GM19239 (cell line): ENCODE measurements around the gene ITGB3.
"Not testable (repeated sequence)": the region's sequence is repeated elsewhere in the genome, so short reads cannot be mapped to it uniquely, and the experiment has no call there.

Experiments used
- DNase-seq: peaks from one replicate; pipeline ENCODE4 v3.0.0; 2011; ENCODE audit warnings: low spot score; ENCODE audit not compliant: insufficient read length
- FAIRE-seq: peaks from 2 replicates; lab custom pipeline; 2011; peaks lifted over from hg19 to GRCh38; lab: Jason Lieb, UNC

Gene ITGB3

DNA sequence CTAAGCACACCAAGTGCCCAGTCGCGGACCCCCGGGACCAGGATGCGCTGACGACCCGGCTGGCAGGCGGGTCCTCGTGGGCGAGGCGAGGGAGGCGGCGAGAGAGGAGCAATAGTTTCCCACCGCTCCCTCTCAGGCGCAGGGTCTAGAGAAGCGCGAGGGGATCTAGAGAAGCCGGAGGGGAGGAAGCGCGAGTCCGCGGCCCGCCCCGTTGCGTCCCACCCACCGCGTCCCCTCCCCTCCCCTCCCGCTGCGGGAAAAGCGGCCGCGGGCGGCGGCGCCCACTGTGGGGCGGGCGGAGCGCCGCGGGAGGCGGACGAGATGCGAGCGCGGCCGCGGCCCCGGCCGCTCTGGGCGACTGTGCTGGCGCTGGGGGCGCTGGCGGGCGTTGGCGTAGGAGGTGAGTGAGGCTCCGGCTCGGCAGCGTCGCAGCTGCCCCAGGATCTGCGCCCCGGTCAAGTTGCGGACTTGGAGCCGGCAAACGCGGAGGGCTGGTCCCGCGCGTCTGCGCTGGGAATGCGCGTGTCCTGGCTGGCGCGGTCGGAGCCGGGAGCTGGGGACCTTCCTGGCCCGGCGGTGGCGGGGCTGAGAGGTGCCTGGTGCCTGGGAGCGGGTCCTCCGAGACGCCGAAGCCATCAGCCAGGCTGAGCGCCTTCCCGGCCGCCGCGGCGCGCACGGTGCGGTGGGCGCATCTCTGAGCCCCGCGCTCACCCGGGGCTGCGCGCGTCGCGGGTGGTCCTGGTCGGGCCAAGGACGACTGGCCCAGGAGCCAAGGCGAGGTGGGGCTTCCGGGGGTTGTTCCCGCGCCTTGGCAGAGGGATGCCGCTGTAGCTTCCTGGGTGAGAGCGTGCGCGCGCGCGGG, at the start of gene ITGB3:
ITGB3 (plus strand) TSS at position 287 of the 862 bp plus-strand sequence; CDS start at position 322, 35 bp downstream.
- DNase-seq (peak; percentile 86), FAIRE-seq (peak; percentile 4)

DNA sequence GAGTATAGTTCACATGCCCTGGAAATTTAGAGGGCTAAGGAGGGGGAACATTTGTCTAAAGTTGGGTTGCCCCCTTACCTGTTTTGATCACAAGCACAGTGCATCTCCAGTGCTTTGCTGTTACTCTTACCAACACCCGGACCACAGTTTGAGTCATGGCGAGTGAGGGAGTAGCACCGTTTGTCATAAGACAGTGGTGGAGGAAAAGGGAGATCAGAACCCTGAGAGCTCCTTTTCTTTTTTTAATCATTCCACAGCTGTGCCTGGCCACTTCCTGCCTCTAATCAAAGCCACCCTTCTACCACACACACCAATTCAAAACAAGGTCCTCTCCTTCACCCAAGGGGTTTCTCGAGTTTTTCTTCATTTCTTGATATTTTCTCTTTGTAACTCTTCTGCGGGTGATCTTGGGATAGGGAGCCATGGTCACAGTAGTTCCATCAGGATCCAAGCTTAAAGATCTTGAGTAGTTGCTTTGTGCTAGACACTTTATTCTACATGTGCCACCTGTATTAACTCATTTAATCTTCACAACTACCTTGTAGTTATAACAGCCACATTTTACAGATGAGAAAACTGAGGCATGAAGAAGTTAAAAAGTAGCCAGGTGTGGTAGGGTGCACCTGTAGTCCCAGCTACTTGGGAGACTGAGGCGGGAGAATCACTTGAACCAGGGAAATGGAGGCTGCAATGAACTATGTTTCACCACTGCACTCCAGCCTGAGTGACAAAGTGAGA, 49.5 kb upstream of the ITGB3 start:
- FAIRE-seq (peak; percentile 92), DNase-seq (no peak)

DNA sequence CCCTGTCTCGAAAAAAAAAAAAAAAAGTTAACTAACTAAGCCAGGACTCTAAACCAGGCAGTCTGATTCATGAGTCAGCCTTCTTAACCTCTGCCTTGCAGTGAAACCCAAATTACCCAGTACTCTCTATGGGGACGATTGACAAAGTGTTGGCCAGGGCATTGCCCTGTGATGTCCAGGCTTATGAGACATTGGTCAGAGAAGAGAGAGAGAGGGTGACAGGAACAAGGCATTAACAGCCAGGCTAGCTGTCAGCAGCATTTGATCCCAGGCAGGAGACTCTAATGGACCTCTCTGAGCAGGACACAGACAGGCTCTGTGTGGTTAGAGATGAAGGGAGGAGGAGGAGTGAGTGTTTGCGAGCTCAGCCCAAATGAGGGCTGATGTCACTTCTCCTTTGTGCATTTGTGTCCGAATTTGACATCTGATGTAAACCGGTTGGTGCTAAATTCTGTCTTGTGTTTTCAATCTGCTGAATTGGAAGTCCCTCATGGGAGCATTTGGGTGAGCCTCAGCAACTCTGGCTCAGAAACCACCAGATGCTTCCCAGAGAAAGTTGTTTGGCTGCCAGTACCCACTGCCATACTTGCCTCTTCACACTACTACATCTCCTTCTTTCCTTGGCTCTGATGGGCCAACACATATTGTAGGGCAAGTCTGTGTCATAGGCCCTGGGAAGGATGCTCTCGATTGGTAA, 48.8 kb upstream of the ITGB3 start:
- FAIRE-seq: no peak
- DNase-seq: no peak

DNA sequence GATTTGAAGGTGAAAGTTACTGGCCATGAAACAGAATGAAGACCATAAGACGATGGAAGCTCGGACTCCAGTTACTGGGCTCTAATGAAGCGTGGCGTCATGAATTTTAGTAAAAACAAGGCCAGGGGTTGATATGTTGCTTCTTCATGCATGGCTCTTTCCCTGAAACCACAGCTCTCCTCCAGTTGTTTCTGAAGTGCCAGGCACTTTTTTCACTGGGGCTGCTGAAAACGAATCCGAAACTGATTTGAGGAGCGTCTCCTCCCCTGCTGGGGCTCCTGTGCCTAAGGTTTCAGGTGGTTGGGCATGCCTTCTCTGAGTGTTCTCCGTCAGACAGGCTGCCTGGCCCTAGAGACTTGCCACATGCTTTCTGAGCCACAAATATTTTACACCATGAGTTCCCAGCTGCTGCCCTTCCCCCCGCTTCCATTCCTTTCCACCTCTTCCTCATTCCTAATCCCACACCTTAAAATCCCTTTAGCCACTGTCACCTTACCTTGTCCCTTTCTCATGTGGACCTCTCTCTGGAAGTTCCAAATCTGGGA, 48.1 kb upstream of the ITGB3 start:
- FAIRE-seq: peak; percentile 93
- DNase-seq: no peak

DNA sequence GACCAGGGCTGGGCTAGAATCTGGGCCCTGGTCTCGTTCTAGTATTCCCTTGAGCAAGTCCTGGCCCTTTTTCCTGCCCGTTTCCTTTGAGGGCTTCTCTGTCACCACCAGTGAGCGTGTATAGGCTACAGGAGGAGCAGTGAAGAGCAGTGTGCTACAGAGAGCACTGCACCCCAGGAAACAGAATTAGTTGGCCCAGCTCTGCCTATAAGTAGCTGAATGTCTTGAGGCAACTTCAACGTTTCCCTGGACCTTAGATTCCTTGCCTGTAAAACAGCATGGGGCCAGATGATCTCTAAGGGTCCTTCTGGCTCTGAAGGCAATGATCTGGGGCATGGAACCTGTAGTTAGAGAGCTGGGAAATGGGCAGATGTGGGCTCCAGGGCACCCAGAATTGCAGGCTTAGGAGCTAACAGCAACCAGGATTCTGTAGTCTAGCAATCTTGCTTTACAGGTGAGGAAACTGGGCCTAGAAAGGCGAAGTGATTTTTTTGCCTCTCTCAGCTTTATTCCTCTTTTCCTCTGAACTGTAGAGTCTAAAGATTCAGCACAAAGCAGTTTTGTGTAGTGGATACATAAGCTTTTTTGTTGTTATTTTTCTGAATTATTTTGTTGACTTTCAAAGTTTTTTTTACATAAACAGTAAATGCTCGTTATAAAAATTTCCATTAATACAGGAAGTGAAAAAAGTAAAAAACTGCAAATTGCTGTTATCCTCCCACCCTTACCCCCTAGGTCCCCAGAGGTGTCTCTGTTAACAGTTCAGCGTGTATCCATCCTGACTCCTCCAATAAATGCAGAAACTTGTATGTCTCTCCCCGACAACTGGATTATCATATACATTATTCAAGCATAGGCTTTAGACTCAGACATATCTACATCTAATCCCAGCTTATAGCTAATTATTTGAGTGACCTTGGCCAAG, 46.2 kb upstream of the ITGB3 start:
- DNase-seq (no peak), FAIRE-seq (peak; percentile 85)

DNA sequence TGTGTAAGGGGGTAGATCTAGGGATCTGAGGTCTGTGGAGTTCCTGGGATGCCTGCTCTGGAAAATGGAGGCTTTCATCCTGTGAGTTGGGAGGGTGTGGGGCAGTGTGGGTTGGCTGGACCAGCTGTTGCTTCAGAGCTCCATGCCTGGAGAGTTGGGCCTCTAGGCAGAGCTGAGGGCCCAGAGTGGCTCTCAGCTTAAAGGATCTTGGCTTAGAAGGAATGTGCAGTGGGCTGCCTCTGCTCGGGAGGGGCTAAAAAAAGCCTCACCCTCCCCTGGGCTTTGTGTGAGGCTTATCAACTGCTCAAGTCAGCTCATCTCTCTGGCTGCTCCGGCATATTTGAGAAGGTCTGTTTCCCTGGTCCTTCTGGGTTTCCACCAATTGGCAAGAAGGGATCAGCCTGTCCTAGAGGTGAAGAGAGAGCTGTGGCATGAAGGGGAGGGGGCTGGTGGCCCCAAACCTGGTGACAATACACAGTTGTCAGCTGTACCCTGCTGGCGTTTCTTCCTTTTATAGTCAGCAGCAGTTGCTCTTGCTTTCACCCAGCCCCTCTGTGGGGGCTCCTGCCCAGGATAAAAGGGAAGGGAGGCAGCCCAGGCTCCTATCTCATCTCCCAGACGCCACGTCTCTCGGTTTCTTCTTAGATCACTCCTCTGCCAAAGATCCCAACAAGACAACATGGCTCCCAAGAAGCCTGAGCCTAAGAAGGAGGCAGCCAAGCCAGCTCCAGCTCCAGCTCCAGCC, 44.7 kb upstream of the ITGB3 start, which contains the start of gene MYL4:
MYL4 (plus strand) TSS at position 605 of the 745 bp plus-strand sequence; CDS start at position 680, 75 bp downstream.
- no peak for DNase-seq
- no peak for FAIRE-seq

DNA sequence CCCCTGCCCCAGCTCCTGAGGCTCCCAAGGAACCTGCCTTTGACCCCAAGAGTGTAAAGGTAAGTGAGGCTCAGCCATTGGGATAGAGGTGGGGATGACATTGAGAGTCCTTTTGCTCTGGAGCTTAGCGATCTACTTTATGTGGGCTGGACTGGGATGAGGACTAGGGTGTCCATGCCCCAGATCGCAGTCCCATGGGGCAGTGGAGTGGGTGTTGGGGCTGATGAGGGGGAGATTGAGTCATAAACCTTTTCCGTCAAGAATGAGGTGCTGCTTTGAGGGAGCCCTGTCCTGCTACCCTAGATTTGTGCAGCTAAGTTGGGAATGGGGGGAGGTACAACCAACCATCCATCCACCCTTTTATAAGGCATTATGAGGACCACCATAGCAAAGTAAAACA, 44.1 kb upstream of the ITGB3 start:
- no peak for DNase-seq
- no peak for FAIRE-seq

DNA sequence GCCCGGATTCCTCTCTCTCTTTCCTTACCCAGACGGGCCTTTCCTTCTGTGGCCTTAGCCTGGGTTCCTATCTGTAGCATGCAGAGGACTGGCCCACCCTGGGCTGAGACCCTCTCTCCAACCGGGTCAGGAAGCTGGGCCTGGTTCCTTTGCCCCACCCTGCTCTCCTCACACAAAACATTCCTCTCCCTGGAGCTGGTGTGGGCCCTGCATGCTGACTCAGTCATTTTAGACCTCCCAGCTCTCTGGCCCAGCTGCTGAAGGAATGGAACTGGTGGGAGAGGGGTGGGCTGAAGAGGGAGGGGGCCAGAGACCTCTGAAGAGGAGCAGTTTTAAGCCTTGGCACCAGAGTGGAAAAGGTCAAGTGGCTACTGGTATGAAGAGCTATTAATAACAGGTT, 43.5 kb upstream of the ITGB3 start:
- FAIRE-seq: no peak

DNA sequence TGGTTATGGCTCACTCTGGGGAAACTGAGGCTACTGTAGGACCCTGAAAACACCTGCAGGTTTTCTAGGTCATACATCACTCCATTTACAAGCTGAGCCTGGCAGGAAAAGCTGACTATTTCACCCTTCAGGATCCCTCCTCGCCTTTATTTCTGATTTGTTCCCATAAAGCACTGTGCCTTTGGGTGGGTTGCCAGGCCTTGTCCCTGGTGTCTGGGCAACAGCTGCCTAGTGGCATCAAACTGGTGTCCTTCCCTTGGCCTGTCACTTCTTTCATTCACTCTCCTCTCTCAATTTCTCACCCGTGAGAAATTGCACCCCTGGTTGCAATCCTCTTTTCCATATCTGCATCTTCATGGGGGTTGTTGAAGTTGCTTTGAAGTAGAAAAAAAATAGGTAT, 42.8 kb upstream of the ITGB3 start:
- DNase-seq (no peak), FAIRE-seq (no peak)

More for the DNA sequence above, 43.5 kb upstream of the ITGB3 start:
- no peak for DNase-seq

DNA sequence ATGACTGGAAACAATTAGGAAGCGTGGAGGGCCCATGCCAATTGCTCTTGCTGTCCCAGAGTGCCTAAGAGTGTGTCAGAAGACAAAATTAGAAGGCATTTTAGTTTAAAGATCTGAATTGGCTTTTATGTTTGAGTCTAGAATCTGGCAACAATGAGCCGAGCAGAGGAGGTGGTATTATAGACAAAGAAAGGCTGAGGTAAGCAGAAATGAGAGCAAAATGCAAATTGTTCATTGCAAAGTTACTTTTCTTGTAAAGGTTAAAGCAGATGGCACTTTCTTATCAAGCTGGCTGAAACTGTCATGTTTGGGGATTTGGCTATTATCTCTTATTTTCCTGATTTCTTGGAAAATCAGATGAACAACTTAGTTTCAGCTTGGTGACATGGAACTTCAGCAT, 41.2 kb upstream of the ITGB3 start:
- FAIRE-seq (no peak), DNase-seq (no peak)

DNA sequence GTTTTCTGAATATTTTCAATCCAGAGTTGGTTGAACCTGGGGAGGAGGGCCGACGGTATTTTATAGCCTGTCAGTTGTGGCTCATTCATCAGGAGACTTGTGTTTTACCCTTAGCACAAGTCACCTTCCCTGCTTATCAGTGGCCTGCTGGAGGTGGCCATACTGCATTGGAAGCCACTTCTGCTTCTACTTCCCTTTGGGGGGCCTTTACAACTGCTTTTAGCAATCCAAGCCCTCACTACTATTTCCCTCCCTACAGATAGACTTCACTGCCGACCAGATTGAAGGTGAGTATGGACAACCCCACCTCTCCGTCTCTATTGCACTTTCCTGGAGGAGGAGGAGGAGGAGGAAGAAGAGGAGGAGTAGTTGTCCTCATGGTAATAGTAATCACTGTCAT, 40.1 kb upstream of the ITGB3 start:
- no peak for DNase-seq
- FAIRE-seq: no peak

DNA sequence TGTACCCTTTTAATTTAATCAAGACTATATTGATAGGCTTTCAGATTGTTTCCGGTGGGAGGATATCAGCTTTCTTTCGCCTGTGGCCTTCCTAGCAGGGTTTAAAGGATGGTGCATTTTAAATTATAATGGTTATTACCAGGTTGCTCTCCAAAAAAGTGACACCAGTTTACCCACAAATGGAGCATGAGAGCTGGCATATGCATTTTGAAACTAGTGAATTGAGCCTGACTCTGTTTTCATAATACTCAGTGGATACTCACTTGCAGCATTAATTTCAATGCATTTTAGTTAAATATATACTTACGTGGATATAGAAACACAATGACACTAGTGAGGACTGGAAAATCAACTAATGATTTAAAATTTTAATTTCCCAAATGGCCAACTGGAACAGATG, 38.7 kb upstream of the ITGB3 start:
- FAIRE-seq (no peak), DNase-seq (no peak)

DNA sequence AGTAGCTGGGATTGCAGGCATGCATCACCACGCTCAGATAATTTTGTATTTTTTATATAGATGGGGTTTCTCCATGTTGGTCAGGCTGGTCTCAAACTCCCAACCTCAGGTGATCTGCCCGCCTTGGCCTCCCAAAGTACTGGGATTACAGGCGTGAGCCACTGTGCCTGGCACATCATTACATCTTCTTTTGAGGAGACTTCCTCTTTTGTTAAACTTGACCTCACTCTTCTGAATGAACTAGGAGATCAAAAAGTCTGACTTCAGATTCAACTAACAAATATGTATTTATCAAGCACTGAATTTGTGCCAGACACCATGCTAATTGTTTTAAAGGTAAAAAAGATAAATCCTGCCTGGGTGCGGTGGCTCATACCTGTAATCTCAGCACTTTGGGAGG, 36.8 kb upstream of the ITGB3 start:
- FAIRE-seq, DNase-seq: not testable (repeated sequence)

DNA sequence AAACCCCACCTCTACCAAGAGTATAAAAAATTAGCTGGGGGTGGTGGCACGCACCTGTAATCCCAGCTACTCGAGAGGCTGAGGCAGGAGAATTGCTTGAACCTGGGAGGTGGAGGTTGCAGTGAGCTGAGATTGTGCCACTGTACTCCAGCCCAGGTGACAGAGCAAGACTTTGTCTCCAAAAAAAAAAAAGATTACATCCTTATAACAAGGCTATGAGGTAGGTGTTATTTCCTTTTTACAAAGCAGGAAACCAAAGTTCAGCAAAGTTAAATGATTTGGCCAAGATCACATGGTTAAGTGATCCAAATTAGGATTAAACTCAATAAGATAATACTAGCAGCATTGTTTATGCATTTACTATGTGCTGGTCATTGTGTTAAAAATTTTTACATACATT, 36.3 kb upstream of the ITGB3 start:
- FAIRE-seq, DNase-seq: not testable (repeated sequence)

DNA sequence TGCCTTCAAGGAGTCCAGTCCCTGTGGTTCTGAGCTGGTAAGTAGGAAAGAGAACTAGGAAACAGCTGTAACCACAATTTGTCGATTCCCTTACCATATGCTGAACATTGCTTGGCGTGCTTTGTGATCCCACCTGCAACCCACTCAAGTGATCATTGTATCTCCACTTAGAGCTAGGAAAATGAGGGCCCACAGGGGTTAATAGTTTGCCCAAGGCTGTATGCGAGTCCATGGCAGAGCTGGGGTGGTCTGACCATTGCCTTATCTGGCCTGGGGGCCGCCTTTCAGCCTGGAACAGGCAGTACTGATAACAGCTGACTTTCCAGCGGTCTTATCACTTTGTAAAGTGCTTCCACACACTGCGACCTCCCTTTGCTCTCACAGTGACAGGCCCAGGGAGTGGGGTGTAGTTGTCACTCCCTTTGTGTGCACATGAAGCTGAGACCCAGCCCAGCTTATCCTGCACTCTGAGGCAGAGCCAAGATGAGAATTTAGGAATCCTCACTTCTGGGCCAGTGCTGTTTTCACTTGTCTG, 34.7 kb upstream of the ITGB3 start:
- DNase-seq: no peak
- FAIRE-seq: peak; percentile 68

DNA sequence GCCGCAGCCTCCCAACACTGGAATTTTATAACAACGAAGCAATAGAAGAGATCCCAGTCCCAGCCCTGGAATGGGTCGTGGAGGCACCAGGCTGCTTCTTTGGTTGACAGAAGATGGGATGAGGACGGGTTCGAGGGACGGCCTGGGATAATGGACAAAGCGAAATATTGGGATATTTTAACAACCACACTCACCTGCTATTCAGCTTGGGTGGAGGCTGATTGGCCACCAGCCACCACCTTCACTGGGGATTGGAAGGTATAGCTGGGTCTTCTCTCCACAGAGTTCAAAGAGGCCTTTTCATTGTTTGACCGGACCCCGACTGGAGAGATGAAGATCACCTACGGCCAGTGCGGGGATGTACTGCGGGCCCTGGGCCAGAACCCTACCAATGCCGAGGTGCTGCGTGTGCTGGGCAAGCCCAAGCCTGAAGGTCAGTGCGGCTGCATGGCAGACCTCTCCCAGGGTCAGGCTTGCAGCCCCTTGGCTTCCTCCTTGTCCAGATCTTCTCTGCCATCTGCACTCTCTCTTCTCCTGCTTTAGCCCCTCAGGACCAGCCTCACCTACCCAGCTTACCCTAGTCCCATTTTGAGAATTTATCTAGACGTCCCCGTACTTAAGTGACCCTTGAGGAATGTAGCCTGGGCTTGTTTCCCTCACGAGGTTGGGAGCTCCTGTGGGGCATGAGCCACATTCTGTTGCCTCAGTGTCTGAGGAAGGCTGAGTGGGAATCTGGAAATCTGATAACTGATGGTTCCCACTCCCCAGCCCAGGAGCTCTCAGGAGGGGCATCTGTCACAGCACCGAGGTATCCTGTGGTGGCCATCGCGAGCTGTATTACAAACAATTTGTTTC, 33.8 kb upstream of the ITGB3 start:
- no peak for DNase-seq
- FAIRE-seq: no peak

DNA sequence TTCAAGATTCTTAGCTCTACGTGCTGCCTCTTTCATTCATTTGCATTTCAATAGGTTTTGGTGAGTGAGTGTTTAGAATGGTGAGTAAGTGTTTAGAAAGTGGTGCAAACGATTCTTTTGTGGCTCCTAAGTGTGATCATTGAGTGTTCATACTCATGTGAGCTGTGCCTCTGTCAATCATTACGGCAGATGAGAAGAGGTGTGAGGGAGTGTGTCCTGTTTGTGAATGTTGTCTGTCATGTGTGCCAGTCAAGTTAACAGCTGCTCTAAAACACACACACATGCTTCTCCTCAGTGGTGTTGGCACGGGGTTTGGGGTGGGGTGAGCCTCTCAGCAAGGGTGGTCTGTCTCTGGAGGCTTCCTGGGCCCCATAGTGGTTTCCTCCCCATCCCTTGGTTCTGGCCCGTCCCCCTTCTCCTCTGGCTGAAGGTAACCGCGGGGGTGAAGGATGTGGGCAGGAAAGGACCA, 33.1 kb upstream of the ITGB3 start:
- FAIRE-seq (no peak), DNase-seq (no peak)
